Measurements from ENCODE around the gene TEC. TPM values are rescaled to one million over a fixed set of nuclear protein-coding genes. Genes with fewer than 3 reads are reported as not detected.

TEC gene
- total and polyA plus RNA-seq, 2 of the 8 experiments (the other 6 are each of a cell fraction or from before 2014, with no cell fraction given), result 0.73 to 1.8 TPM

DNA sequence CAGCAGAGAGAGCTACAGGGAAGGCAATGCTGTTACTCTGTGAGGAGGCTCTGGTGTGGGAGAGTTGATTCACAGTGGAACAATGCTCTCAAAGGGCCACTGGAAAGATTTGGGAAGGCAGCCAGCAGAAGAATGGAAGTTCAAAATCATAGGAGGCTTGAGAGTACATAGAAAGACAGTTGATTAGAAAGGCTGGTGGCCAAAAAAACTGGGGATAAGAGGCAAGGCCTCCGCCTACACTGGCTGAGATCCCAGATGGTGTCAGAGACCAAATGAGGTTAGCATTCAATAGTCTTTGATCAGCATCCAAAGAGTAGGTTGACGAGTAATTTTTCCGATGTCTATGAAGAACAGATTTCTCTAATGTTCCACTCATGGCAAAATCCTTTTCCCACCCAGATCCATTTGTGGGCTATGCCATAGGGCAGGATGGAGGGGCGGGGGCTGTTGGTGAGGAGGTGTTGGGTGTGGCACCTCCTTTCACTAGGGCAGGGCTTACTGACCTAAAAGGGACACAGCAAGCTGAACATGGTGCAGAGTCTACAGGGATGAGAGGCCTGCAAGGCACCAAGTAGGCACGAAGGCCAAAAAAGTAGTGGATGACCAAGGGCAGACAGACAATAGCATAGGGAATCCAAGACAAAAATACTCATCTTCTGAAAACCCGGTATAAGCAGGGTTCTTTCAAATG is 15.1 kb downstream of the TEC start:
- Histone ChIP-seq H3K36me3 (ENCODE audit: control insufficient read depth in 2 of 4, insufficient read depth in 4 of 4, low read length in 3 of 4) (no peaks in the 10 kb centered on the region), H4K20me1 (replicated peaks in 1 of 2; ENCODE audit: control insufficient read depth in 1 of 2, insufficient read depth in 2 of 2, low read length in 2 of 2) (no peaks in the 10 kb centered on the region), H2BK120ac (replicated peaks; ENCODE audit: low read depth, low read length) (no peak overlapping the region), H3K4ac (replicated peaks; ENCODE audit: insufficient read length, low read depth, low read length) (no peak overlapping the region), H2BK5ac (ENCODE audit: low read depth, low read length) (no peak overlapping the region), H3K23ac (ENCODE audit: insufficient read length) (no peak overlapping the region), H3K9me3 (ENCODE audit: insufficient read depth in 2 of 2, low read depth in 1 of 2, low read length in 1 of 2) (no peaks in the 10 kb centered on the region), H3K27me3 (replicated peaks in 1 of 4; ENCODE audit: control insufficient read depth in 3 of 4, extremely low read depth in 1 of 4, insufficient read depth in 3 of 4, low read length in 3 of 4) (no peaks in the 10 kb centered on the region), H3K79me2 (ENCODE audit: control insufficient read depth in 1 of 2, insufficient read depth in 2 of 2, low read length in 2 of 2) (no peaks in the 10 kb centered on the region), H4K8ac (ENCODE audit: extremely low read depth, insufficient read depth, low read length) (no peak overlapping the region), H3K56ac (replicated peaks; ENCODE audit: insufficient read length, low read depth, low read length) (no peak overlapping the region), H3K4me3 (ENCODE audit: extremely low read depth in 1 of 4, insufficient read depth in 2 of 4, low read depth in 3 of 4, low read length in 4 of 4) (no peak overlapping the region), H2AFZ (ENCODE audit: low read length) (no peak overlapping the region), H2AK5ac (ENCODE audit: low read depth, low read length) (no peak overlapping the region), H3K18ac (ENCODE audit: extremely low read depth, low read length) (no peak overlapping the region), H3K27ac (ENCODE audit: low read depth, low read length) (no peak overlapping the region; the same call in 1 of the 2 replicates), H4K5ac (ENCODE audit: insufficient read length, low read depth, low read length) (no peak overlapping the region), H3K14ac (ENCODE audit: insufficient read length) (no peak overlapping the region), H2BK20ac (ENCODE audit: low read length) (no peak overlapping the region), H3K4me1 (replicated peaks in 1 of 4; ENCODE audit: control insufficient read depth in 3 of 4, insufficient read depth in 4 of 4, low read length in 3 of 4) (no peaks in the 10 kb centered on the region), H2BK15ac (ENCODE audit: low read length) (no peak overlapping the region), H4K91ac (replicated peaks; ENCODE audit: insufficient read length, low read length) (no peak overlapping the region), H3K9ac (replicated peaks in 1 of 4; ENCODE audit: extremely low read depth in 1 of 4, low read depth in 3 of 4, low read length in 3 of 4) (no peak overlapping the region), H3K4me2 (ENCODE audit: insufficient read depth in 1 of 2, low read depth in 2 of 2, low read length in 2 of 2) (no peak overlapping the region), H3K23me2 (ENCODE audit: low read depth, low read length) (no peaks in the 10 kb centered on the region), H2BK12ac (ENCODE audit: low read depth, low read length) (no peak overlapping the region), H3K79me1 (ENCODE audit: low read depth, low read length) (no peaks in the 10 kb centered on the region; the same call in 1 of the 2 replicates)
- DNase-seq (ENCODE audit: low read depth in 1 of 2, low spot score in 2 of 2), result no peak
- CTCF ChIA-PET (ENCODE audit: partially characterized antibody), result interaction anchor here (1.0 kb wide), 1 partner anchor 21 kb away, joined by 3 read pairs; no protein-coding TSS in a partner anchor
- WGBS, 2 experiments (ENCODE audit: extremely low coverage in 1 of 2, insufficient coverage in 1 of 2, insufficient read length in 1 of 2, insufficient replicate concordance in 2 of 2, low coverage in 1 of 2, low lambda C conversion rate in 2 of 2, missing lambda C conversion rate in 1 of 2), result 96% methylated on average over 6 of the region's 6 CpGs; no CpG with 5 or more reads in 1 of the 2 experiments
- no peak for FAIRE-seq
- POLR2A ChIA-PET (ENCODE audit: partially characterized antibody), result no interaction called here
- TF ChIP-seq JUND (IDR thresholded peaks at IDR 0.05; ENCODE audit: low read length) (no peak), KDM4A (IDR thresholded peaks at IDR 0.05; ENCODE audit: low read depth, low read length, severe bottlenecking) (no peak), POU5F1 (IDR thresholded peaks at IDR 0.05; ENCODE audit: low read depth, low read length) (no peak), KDM1A (IDR thresholded peaks at IDR 0.05; ENCODE audit: borderline replicate concordance, low read length) (no peak), CTBP2 (IDR thresholded peaks at IDR 0.05; ENCODE audit: borderline replicate concordance, insufficient read depth, insufficient read length, low read length) (no peak)

All from H1 (cell line).